Measurements from ENCODE around the gene MAPKAPK2. TPM values are rescaled to one million over a fixed set of nuclear protein-coding genes. Genes with fewer than 3 reads are reported as not detected.

The MAPKAPK2 gene
- total and polyA plus RNA-seq, 12 donors = 25.3 to 129 (median 85.0) TPM

DNA sequence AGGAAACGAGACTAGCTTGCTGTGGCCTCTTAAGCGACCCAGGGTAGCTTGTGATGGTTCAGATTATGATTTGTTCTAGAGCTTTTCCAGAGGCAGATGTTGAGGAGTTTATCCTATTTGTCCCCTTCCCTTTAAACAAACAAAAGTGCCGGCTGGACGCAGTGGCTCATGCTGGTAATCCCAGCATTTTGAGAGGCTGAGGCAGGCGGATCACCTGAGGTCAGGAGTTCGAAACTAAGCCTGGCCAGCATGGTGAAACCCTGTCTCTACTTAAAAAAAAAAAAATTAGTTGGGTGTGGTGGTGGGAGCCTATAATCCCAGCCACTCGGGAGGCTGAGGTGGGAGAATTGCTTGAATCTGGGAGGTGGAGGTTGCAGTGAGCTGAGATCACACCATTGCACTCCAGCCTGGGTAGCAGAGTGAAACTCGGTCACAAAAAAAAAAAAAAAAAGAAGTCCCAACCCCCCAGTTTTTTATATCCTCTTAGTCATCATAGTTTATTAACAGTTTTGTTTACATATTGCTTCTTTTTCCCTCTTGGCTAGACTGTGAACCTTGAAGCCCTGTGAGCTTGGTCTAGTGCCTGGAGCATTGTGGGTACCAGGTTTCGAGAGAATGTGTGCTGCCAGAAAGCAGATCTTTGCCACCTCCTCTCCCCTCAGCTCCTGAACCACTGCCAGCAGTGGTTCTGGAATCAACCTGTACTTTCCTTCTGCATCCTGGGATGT, 29.8 kb downstream of the MAPKAPK2 start:
- intact Hi-C loops (cut with DNase I) = no loop called here
- peak overlapping the region; percentile 25 to 86 (median 73) for H3K27ac ChIP-seq
- H3K27me3 ChIP-seq = no peaks in the 10 kb centered on the region
- no peak overlapping the region for H3K4me3 ChIP-seq
- WGBS, 4 donors = 49 to 53% (median 51%) methylated on average over 9 of the region's 9 CpGs
- no peaks in the 10 kb centered on the region for H3K36me3 ChIP-seq (replicated peaks in 1 of 2)
- peaks cover 41 to 71% of the 10 kb centered on the region in 2 donors for H3K4me1 ChIP-seq (replicated peaks in 1 of 2)
- DNase-seq = peak; percentile 59 to 87 (median 78)
- TF ChIP-seq, protein P1, sequence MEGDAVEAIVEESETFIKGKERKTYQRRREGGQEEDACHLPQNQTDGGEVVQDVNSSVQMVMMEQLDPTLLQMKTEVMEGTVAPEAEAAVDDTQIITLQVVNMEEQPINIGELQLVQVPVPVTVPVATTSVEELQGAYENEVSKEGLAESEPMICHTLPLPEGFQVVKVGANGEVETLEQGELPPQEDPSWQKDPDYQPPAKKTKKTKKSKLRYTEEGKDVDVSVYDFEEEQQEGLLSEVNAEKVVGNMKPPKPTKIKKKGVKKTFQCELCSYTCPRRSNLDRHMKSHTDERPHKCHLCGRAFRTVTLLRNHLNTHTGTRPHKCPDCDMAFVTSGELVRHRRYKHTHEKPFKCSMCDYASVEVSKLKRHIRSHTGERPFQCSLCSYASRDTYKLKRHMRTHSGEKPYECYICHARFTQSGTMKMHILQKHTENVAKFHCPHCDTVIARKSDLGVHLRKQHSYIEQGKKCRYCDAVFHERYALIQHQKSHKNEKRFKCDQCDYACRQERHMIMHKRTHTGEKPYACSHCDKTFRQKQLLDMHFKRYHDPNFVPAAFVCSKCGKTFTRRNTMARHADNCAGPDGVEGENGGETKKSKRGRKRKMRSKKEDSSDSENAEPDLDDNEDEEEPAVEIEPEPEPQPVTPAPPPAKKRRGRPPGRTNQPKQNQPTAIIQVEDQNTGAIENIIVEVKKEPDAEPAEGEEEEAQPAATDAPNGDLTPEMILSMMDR (IDR thresholded peaks at IDR 0.05) = no peak
- TF ChIP-seq POLR2A (IDR thresholded peaks at IDR 0.05) = no peak
- no peaks in the 10 kb centered on the region for H3K9me3 ChIP-seq (replicated peaks in 1 of 3)

DNA sequence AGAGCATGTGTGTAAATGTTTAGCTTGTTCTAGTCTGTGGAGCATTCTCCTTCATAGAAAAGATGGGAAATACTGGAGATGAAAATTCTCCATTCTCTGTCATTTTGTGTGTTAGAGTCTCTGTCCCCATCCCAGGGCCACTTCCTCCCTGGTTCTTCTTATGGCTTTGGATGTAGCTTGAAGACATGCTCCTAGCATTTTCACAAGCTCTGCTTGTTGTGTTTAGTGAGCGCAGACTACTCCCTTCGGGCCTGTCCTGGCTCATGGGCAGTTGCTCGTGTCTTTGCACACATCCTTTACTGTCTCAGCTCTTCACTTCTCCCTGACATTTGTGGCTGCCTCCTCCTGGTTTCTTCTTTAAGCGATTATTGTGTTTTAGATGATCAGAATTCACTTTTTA, 30.4 kb downstream of the MAPKAPK2 start:
- H3K27ac ChIP-seq = peak overlapping the region in 4 of 5 donors; percentile 29 to 86 (median 58)
- no peaks in the 10 kb centered on the region for H3K36me3 ChIP-seq (replicated peaks in 1 of 2)
- DNase-seq = peak in 1 of 7 donors; percentile 13
- WGBS, 4 donors = 74 to 87% (median 79%) methylated on average over 4 of the region's 4 CpGs
- no peaks in the 10 kb centered on the region for H3K9me3 ChIP-seq (replicated peaks in 1 of 3)
- no peak for TF ChIP-seq POLR2A (IDR thresholded peaks at IDR 0.05)
- TF ChIP-seq, protein P1 (IDR thresholded peaks at IDR 0.05) = no peak
- no peak overlapping the region for H3K4me3 ChIP-seq
- intact Hi-C loops (cut with DNase I) = no loop called here
- H3K27me3 ChIP-seq = no peaks in the 10 kb centered on the region
- peaks cover 41 to 68% of the 10 kb centered on the region in 2 donors for H3K4me1 ChIP-seq (replicated peaks in 1 of 2)

DNA sequence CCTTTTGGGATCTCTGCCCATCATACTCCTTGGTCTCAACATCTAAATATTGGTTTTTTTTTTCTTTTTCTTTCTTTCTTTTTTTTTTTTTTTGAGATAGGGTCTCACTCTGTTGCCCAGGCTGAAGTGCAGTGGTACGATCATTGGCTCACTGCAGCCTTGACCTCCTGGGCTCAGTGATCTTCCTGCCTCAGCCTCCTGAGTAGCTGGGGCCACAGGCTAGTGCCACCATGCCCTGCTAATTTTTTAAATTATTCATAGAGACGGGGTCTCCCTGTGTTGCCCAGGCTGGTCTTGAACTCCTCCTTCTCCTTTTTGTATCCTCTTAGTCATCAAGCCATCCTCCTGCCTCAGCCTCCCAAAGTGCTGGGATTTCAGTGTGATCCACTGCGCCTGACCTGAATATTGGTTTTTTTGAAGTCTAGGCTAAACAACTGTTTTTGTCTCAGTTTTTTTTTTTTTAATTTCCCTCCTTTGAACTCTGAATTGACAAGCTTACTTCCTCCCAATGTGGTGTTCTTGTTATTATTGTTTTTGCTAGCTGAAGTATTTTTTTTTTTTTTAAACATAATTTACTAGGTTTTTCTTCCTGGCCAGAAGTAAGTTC, 30.9 kb downstream of the MAPKAPK2 start:
- Histone ChIP-seq H3K27me3 (no peaks in the 10 kb centered on the region), H3K36me3 (replicated peaks in 1 of 2) (no peaks in the 10 kb centered on the region), H3K27ac (peak overlapping the region in 3 of 5 donors; percentile 13 to 86 (median 73)), H3K9me3 (replicated peaks in 1 of 3) (no peaks in the 10 kb centered on the region), H3K4me3 (no peak overlapping the region), H3K4me1 (replicated peaks in 1 of 2) (peaks cover 41 to 64% of the 10 kb centered on the region in 2 donors)
- DNase-seq = peak in 1 of 7 donors; percentile 12
- intact Hi-C loops (cut with DNase I) = no loop called here
- WGBS, 4 donors = 68 to 81% (median 78%) methylated on average over 3 of the region's 3 CpGs
- TF ChIP-seq, protein P1 (IDR thresholded peaks at IDR 0.05) = no peak
- no peak for TF ChIP-seq POLR2A (IDR thresholded peaks at IDR 0.05)

DNA sequence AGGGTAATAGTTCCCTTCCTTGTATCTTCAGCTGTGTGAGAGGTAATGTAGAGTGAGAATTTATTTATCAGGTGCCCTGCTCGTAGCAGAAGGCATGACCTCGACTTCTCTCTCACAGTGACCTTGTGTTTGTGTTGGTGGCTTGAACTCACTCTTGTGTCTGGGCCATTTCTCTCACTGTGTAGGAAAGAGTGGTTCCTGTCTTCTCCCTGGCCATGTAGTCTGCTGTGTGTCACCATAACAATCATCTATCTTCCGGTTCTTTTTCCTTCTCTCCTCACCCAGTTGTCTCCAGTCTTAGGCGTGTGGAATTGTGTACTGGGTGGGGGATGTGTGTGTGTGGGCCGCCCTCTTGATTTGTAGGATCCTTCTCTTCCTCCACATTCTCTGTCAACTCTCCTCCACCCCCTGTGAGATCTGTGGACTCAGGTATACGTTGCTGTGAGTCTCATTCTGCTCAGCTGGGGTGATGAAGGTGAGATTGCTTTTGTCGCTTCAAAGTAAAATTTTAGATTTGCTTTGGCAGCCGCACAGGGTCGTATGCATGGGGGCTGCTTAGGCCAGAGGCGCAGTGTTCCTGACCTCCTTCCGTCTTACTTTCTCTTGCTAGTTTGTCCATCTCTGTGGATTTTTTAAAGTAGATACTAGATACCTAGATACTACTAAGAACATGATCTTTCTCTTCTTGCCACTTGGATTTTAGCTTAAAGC, 31.6 kb downstream of the MAPKAPK2 start:
- peak in 1 of 7 donors; percentile 13 for DNase-seq
- intact Hi-C loops (cut with DNase I) = no loop called here
- WGBS, 4 donors = 64 to 69% (median 66%) methylated on average over 11 of the region's 11 CpGs
- Histone ChIP-seq H3K9me3 (replicated peaks in 1 of 3) (no peaks in the 10 kb centered on the region), H3K36me3 (replicated peaks in 1 of 2) (no peaks in the 10 kb centered on the region), H3K4me3 (no peak overlapping the region), H3K27me3 (no peaks in the 10 kb centered on the region), H3K4me1 (replicated peaks in 1 of 2) (peaks cover 41 to 70% of the 10 kb centered on the region in 2 donors), H3K27ac (peak overlapping the region in 3 of 5 donors; percentile 13 to 86 (median 73))
- TF ChIP-seq POLR2A (IDR thresholded peaks at IDR 0.05) = no peak
- TF ChIP-seq, protein P1 (IDR thresholded peaks at IDR 0.05) = no peak

Measured in adrenal gland (tissue), 12 donors.